NCI-H748 (cell line): ENCODE data around the gene POP4.
A peak's percentile ranks its signal among the peaks of the same experiment; 100 is the strongest.
"Not testable (repeated sequence)": the region's sequence is repeated elsewhere in the genome, so short reads cannot be mapped to it uniquely, and the experiment has no call there.

Experiments
- DNase-seq: peaks from one replicate; lab custom pipeline; 2025; ENCODE audit not compliant: unreplicated experiment; lab: John Stamatoyannopoulos, UW

The POP4 gene

GRCh38 chr19:29610574-29611271 lies 4.6 kb downstream of the POP4 start:
- DNase-seq: peak; percentile 79

DNA sequence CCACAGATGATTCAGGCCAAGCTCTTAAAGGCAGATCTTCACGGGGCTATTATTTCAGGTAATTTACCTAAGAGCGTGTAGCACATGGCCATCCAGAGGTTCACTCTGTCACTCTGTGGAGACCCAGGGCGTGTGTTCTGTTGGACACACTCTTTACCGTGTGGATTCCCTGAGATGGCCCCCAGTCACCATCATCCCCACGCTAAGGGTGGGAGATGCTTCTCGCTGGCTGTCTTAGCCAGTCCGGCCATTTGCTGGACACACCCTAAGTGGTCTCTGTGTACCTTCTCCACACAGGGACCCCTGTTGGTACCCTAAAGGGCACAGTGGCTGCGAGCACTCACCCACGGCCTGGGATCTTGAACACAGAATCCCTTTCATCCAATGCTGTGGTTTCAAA lies 6.0 kb downstream of the POP4 start:
- DNase-seq: no peak

DNA sequence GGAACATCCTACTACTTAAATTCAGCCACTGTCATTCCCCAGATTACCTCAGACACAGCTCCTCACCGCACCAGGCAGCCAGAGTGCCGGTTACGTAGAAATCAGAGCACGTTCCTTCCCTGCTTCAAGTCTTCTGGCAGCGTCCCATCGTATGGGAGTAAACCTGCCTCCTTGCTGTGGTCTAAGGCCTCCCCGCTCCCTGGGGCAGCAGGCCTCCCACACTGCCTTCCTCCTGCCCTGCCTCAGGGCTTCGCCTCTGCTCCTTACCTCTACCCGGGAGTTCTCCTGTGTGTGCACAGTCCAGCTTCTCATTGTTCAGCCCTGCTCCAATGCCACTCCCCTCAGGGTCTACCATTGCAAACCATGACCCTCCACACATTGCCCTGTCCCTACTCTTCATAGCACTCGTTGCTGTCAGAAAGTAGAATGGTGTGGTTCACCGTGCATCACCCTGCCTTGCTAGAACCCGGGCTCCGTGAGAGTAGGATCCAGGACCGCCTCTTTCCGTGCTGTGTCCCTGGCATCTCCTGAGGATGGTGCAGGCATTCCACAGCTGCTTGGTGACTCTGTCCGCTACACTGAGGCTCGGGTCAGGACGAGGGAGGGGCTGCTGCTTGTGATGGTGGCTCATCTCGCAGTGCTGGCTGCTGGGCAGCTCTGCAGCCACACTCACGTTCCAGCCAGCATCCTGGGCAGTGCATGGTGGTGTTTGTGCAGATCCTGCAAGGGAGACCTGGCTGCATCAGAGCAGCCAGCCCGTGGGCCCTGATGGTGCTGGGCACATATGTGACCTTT lies 6.9 kb downstream of the POP4 start:
- DNase-seq: no peak

DNA sequence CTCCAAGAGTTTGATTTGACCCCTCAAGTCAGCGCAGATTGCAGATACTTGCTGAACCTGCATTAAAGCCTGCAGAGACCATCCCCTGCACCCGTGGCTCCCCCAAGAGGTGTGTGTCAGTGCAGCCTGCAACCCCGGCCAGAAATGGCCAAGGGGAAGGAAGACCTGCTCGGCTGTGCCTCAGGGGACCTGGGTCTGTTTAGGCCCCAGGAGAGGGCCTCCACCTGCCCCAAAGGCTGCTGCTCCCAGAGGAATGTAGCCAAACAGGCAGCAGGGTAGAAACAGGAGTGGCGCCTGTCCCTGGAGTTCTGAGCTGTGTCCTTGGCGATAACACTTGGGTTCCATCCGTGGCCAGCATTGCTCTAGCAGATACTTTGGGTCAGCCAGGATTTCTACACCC lies 8.0 kb downstream of the POP4 start:
- DNase-seq: no peak

- DNase-seq: no peak
These were observed 8.7 kb downstream of the POP4 start for GRCh38 chr19:29614780-29615179.

- no peak for DNase-seq
These were observed 9.9 kb downstream of the POP4 start for GRCh38 chr19:29615891-29616425.

DNA sequence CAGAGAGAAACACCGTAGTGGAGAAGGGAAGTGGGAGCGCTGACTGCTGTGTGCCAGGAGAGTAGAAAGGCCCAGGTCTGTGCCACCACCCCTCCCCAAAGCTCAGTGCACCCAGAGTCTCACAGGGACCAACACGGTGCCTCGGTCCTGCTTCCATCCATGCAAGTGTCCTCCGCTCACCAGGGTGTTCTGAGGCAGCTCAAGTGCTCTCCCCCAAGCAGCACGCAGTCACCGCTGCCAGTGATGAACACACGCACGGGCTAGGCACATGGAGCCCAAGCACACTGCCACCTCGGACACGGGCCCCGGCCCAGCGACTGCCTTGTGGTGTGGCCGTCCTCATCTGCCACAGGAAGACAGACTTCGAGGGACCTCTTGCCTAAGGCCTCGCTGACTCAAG lies 10.5 kb downstream of the POP4 start:
- no peak for DNase-seq

- DNase-seq: no peak
These were observed 11.5 kb downstream of the POP4 start for GRCh38 chr19:29617366-29618266.

DNA sequence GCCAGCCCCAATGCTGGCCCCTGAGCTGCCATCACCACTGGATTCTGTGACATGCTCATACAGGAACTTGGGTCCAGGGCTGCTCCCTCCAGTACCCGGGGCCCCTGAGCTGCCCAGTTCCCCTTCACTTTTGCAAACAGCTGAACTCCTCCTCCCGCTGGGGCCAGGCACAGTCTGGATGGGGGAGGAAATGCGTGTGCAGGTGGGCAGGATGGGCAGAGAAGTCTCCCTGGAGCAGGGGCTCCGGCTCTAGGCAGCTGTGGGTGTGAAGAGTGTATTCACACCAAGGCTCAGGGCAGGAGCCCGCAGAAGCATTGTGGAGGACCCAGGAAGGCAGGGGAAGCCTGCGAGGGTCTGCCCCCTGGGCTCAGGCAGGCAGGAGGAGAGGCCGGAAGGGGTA lies 12.4 kb downstream of the POP4 start:
- DNase-seq: no peak

DNA sequence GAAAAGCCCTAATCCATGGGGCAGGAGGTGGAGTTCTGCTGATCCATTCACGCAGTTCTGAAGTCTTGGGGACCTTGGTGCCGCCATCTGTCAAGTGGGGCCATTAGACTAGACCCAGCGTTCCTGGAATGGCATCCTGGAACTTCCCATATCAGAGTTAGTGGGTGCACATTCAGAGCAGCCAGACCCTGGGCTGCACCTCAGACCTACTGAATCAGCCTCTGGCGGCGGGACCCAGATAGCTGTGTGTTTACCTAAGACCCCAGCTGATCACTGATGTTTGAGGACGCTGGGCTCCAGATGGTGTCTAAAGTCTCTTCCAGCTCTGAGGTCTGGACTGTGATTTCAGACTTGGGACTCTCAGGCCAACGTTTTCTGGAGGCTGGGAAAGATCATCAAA lies 12.8 kb downstream of the POP4 start:
- DNase-seq: no peak

GRCh38 chr19:29620931-29621351 lies 14.9 kb downstream of the POP4 start:
- no peak for DNase-seq

GRCh38 chr19:29622166-29623070 lies 16.3 kb downstream of the POP4 start:
- no peak for DNase-seq

DNA sequence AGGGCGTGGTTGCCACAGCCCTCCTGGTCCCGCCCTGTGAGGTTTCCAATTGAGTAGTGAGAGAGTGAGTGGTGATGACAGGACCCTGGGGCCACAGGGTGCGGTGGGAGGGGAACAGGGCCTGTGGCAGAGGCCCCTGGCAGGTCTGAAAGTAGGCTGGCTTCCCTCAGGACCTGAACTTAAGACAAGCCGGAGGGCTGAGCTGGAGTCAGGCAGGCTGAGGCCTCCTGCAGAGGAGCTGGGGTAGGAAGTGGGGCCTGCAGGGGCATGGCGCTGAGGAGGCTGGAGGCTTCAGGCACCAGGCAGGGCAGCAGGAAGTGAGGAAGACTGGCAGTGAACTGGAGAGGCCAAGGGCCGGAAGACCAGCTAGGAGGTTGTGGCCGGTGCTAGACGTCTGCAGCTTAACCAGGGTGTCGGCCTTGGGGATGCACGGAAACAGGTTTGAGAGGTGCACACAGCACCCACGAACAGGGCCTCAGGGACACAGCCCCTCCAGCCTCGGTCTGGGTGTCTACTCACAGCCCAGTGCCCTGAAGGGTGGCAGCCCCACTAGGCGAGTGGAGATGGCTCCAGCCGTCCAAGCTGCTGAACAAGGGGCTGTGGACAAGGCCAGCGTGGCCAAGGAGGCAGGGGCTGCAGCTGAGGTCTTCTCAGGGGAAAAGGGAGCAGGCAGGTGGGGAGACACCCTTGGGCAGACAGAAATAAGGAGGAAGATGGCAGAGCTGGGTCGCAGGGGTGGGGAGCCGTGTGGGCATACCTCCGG lies 17.8 kb downstream of the POP4 start:
- no peak for DNase-seq

- no peak for DNase-seq
These were observed 18.6 kb downstream of the POP4 start for GRCh38 chr19:29624489-29625185.

DNA sequence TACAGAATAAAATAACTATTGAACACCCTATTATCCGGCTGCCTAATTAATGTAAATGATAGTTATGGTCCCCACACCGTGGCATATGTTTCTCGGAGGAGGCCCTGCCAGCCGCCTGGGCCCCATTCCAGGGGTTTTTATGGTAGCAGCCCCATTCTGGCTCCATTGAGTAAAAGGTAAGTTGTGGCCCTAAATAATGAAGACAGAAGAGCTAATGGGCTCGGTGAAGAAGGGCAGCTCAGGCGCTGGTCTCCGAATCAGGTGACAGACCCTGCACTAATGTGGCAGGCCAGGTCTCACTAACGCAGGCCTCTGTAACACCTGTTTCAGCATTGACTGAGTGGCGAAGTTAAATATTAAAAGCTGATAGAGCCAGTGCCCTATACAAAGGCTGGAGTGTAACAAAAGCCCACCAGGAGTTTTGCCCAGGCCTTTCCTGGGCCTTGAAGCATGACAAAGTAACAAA lies 19.1 kb downstream of the POP4 start:
- no peak for DNase-seq

- DNase-seq: no peak
These were observed 20.3 kb downstream of the POP4 start for GRCh38 chr19:29626386-29626785.

- DNase-seq: not testable (repeated sequence)
These were observed 20.7 kb downstream of the POP4 start for GRCh38 chr19:29626832-29627231.

- no peak for DNase-seq
These were observed 22.7 kb downstream of the POP4 start for GRCh38 chr19:29628661-29629385.
